ENCODE data around the gene LYL1. TPM values are rescaled to one million over a fixed set of nuclear protein-coding genes. Genes with fewer than 3 reads are reported as not detected.

Gene LYL1
- total RNA-seq, 1 experiment from 2014 or later: 0.23 TPM

- ATAC-seq (no peak), DNase-seq (ENCODE audit: low read depth, low spot score) (no peak)
- H3K27ac ChIP-seq (ENCODE audit: low read length): 0 out of 2 replicates have a peak overlapping the region, but pooled peaks have one; percentile 23
- ChIA-PET CTCF (interaction anchor here (0.7 kb wide), 1 partner anchor 50 kb away, joined by 3 read pairs; no protein-coding TSS in a partner anchor), POLR2A (interaction anchor here (0.6 kb wide), 1 partner anchor 17 kb away, joined by 8 read pairs; no protein-coding TSS in a partner anchor)
- no peaks in the 10 kb centered on the region for H3K36me3 ChIP-seq (ENCODE audit: control insufficient read depth, insufficient read depth, low read length)
- no peaks in the 10 kb centered on the region for H3K27me3 ChIP-seq (ENCODE audit: control insufficient read depth, insufficient read depth, low read length)
- H3K4me1 ChIP-seq (ENCODE audit: control insufficient read depth, insufficient read depth, low read length): peaks cover 7% of the 10 kb centered on the region
- intact Hi-C loops (cut with micrococcal nuclease; ENCODE audit: unreplicated experiment): no loop called here
- no TSS peak for BruUV-seq (replicated peaks)
- H3K9me3 ChIP-seq (ENCODE audit: control insufficient read depth, insufficient read depth, low read depth, low read length): no peaks in the 10 kb centered on the region
- TF ChIP-seq TCF7L2 (IDR thresholded peaks at IDR 0.05; ENCODE audit: low read depth, low read length): no peak
- TF ChIP-seq, protein P1, sequence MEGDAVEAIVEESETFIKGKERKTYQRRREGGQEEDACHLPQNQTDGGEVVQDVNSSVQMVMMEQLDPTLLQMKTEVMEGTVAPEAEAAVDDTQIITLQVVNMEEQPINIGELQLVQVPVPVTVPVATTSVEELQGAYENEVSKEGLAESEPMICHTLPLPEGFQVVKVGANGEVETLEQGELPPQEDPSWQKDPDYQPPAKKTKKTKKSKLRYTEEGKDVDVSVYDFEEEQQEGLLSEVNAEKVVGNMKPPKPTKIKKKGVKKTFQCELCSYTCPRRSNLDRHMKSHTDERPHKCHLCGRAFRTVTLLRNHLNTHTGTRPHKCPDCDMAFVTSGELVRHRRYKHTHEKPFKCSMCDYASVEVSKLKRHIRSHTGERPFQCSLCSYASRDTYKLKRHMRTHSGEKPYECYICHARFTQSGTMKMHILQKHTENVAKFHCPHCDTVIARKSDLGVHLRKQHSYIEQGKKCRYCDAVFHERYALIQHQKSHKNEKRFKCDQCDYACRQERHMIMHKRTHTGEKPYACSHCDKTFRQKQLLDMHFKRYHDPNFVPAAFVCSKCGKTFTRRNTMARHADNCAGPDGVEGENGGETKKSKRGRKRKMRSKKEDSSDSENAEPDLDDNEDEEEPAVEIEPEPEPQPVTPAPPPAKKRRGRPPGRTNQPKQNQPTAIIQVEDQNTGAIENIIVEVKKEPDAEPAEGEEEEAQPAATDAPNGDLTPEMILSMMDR (IDR thresholded peaks at IDR 0.05): no peak
- TF ChIP-seq POLR2AphosphoS5 (IDR thresholded peaks at IDR 0.05; ENCODE audit: low read depth, low read length): no peak
- TF ChIP-seq, protein P2, sequence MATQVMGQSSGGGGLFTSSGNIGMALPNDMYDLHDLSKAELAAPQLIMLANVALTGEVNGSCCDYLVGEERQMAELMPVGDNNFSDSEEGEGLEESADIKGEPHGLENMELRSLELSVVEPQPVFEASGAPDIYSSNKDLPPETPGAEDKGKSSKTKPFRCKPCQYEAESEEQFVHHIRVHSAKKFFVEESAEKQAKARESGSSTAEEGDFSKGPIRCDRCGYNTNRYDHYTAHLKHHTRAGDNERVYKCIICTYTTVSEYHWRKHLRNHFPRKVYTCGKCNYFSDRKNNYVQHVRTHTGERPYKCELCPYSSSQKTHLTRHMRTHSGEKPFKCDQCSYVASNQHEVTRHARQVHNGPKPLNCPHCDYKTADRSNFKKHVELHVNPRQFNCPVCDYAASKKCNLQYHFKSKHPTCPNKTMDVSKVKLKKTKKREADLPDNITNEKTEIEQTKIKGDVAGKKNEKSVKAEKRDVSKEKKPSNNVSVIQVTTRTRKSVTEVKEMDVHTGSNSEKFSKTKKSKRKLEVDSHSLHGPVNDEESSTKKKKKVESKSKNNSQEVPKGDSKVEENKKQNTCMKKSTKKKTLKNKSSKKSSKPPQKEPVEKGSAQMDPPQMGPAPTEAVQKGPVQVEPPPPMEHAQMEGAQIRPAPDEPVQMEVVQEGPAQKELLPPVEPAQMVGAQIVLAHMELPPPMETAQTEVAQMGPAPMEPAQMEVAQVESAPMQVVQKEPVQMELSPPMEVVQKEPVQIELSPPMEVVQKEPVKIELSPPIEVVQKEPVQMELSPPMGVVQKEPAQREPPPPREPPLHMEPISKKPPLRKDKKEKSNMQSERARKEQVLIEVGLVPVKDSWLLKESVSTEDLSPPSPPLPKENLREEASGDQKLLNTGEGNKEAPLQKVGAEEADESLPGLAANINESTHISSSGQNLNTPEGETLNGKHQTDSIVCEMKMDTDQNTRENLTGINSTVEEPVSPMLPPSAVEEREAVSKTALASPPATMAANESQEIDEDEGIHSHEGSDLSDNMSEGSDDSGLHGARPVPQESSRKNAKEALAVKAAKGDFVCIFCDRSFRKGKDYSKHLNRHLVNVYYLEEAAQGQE (IDR thresholded peaks at IDR 0.05; ENCODE audit: insufficient read depth in 1 of 2, low read depth in 2 of 2, low read length in 1 of 2): no peak
- no peak for TF ChIP-seq SIN3A (IDR thresholded peaks at IDR 0.05; ENCODE audit: borderline replicate concordance, insufficient read depth, low read depth, low read length)
- in situ Hi-C loops (cut with HindIII; ENCODE audit: low pct_unique_long_range_greater_than_20kb, low sequenced_read_pairs): no loop called here
- H3K4me3 ChIP-seq (ENCODE audit: low read depth in 2 of 2, low read length in 2 of 2): no peak overlapping the region
Observed at GRCh38 chr19:13078897-13079541, 23.6 kb downstream of the LYL1 start.

DNA sequence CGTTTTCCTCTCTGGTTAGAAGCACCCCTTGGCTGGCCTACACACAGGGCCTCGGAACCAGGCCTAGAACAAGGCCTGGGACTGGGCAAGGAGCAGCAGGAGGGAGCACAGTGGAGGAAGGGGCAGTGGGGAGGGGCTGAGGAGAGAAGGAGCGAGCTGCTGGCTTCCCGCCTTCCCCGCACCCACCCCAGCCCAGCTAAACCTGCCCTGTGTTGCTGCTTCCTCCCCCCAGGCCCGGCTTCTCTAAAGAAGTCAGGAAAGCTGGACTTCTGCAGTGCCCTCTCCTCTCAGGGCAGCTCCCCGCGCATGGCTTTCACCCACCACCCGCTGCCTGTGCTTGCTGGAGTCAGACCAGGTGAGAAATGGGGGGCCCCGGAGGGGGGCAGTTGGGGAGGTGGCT is 24.3 kb downstream of the LYL1 start:
- Histone ChIP-seq H3K36me3 (ENCODE audit: control insufficient read depth, insufficient read depth, low read length) (no peaks in the 10 kb centered on the region), H3K4me3 (ENCODE audit: low read depth in 2 of 2, low read length in 2 of 2) (no peak overlapping the region), H3K27me3 (ENCODE audit: control insufficient read depth, insufficient read depth, low read length) (no peaks in the 10 kb centered on the region), H3K4me1 (ENCODE audit: control insufficient read depth, insufficient read depth, low read length) (peaks cover 7% of the 10 kb centered on the region), H3K27ac (ENCODE audit: low read length) (no peak overlapping the region), H3K9me3 (ENCODE audit: control insufficient read depth, insufficient read depth, low read depth, low read length) (no peaks in the 10 kb centered on the region)
- BruUV-seq (replicated peaks): no TSS peak
- ChIA-PET CTCF (interaction anchor here (0.7 kb wide), 1 partner anchor 49 kb away, joined by 3 read pairs; no protein-coding TSS in a partner anchor), POLR2A (no interaction called here)
- in situ Hi-C loops (cut with HindIII; ENCODE audit: low pct_unique_long_range_greater_than_20kb, low sequenced_read_pairs): no loop called here
- intact Hi-C loops (cut with micrococcal nuclease; ENCODE audit: unreplicated experiment): no loop called here
- TF ChIP-seq TCF7L2 (IDR thresholded peaks at IDR 0.05; ENCODE audit: low read depth, low read length): no peak
- no peak for TF ChIP-seq POLR2AphosphoS5 (IDR thresholded peaks at IDR 0.05; ENCODE audit: low read depth, low read length)
- TF ChIP-seq, protein P1 (IDR thresholded peaks at IDR 0.05): no peak
- TF ChIP-seq, protein P2 (IDR thresholded peaks at IDR 0.05; ENCODE audit: insufficient read depth in 1 of 2, low read depth in 2 of 2, low read length in 1 of 2): no peak
- TF ChIP-seq SIN3A (IDR thresholded peaks at IDR 0.05; ENCODE audit: borderline replicate concordance, insufficient read depth, low read depth, low read length): no peak
- no peak for DNase-seq (ENCODE audit: low read depth, low spot score)
- no peak for ATAC-seq
